ENCODE results near the gene CLCNKB. TPM values are rescaled to one million over a fixed set of nuclear protein-coding genes. Genes with fewer than 3 reads are reported as not detected.
"Not testable (repeated sequence)": the region's sequence is repeated elsewhere in the genome, so short reads cannot be mapped to it uniquely, and the experiment has no call there.

The CLCNKB gene
- total RNA-seq, 1 experiment from 2014 or later = not detected

GRCh38 chr1:16038620-16038912 is 5.0 kb upstream of the CLCNKB start:
- no peaks in the 10 kb centered on the region for H3K36me3 ChIP-seq (ENCODE audit: control insufficient read depth, insufficient read depth, low read length)
- no peaks in the 10 kb centered on the region for H3K4me1 ChIP-seq (ENCODE audit: control insufficient read depth, insufficient read depth, low read length)
- H3K9me3 ChIP-seq (ENCODE audit: control insufficient read depth, insufficient read depth, low read depth, low read length) = no peaks in the 10 kb centered on the region
- TF ChIP-seq TCF7L2 (IDR thresholded peaks at IDR 0.05; ENCODE audit: low read depth, low read length) (no peak), POLR2AphosphoS5 (IDR thresholded peaks at IDR 0.05; ENCODE audit: low read depth, low read length) (no peak), CTCF (IDR thresholded peaks at IDR 0.05) (no peak), REST (IDR thresholded peaks at IDR 0.05; ENCODE audit: insufficient read depth in 1 of 2, low read depth in 2 of 2, low read length in 1 of 2) (no peak), SIN3A (IDR thresholded peaks at IDR 0.05; ENCODE audit: borderline replicate concordance, insufficient read depth, low read depth, low read length) (no peak)
- BruUV-seq (replicated peaks) = no TSS peak
- in situ Hi-C loops (cut with HindIII; ENCODE audit: low pct_unique_long_range_greater_than_20kb, low sequenced_read_pairs) = no loop called here
- CTCF ChIA-PET = no interaction called here
- no peak for DNase-seq (ENCODE audit: low read depth, low spot score)
- intact Hi-C loops (cut with micrococcal nuclease; ENCODE audit: unreplicated experiment) = no loop called here
- no peak overlapping the region for H3K27ac ChIP-seq (ENCODE audit: low read length)
- ATAC-seq = no peak
- H3K4me3 ChIP-seq (ENCODE audit: low read depth in 2 of 2, low read length in 2 of 2) = no peak overlapping the region
- no peaks in the 10 kb centered on the region for H3K27me3 ChIP-seq (ENCODE audit: control insufficient read depth, insufficient read depth, low read length)
- POLR2A ChIA-PET = no interaction called here

DNA sequence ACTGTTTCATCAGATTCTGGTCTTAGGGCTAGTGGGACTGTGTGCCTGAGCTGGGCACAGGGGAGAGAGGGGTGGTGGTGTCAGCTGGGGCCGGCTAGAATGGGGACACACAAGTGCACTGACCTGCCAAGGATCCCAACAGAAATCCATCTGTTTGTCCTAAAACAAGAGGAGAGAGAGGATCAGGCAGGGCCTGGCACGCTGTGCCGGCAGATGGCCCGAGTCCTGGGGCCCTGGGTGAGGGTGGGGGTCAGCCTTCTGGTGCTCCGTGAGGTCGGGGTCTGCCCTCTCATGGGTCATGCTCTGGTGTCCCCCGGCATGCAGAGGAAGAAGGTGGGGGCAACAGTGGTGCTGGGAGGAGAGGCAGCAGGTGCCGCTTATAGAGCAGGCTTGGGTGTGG is 3.7 kb upstream of the CLCNKB start:
- H3K4me1 ChIP-seq (ENCODE audit: control insufficient read depth, insufficient read depth, low read length); in situ Hi-C loops (cut with HindIII; ENCODE audit: low pct_unique_long_range_greater_than_20kb, low sequenced_read_pairs): not testable (repeated sequence)

DNA sequence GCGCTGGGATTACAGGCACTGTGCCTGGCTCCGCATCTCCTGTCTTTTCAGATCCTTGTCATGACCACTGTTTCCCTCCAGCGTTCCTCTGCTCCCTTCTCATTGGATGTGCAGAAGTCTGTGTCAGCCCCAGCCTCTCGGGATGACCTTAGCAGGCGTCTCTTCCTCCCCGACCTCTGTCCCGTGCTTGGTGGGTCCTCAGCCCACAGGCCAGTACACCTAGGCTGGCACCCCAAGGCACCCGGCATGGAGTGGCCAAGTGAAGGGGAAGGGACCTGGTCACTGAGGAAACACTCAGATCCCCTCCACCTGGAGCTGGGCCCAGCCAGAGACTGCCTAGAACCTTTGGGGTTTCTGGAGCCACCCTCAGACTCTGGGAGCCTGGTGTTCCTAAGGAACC is 2.4 kb upstream of the CLCNKB start:
- DNase-seq (ENCODE audit: low read depth, low spot score) (no peak), ATAC-seq (no peak)
- H3K4me3 ChIP-seq (ENCODE audit: low read depth in 2 of 2, low read length in 2 of 2) = no peak overlapping the region
- no peaks in the 10 kb centered on the region for H3K4me1 ChIP-seq (ENCODE audit: control insufficient read depth, insufficient read depth, low read length)
- no peaks in the 10 kb centered on the region for H3K9me3 ChIP-seq (ENCODE audit: control insufficient read depth, insufficient read depth, low read depth, low read length)
- H3K27me3 ChIP-seq (ENCODE audit: control insufficient read depth, insufficient read depth, low read length) = no peaks in the 10 kb centered on the region
- no peak for TF ChIP-seq CTCF (IDR thresholded peaks at IDR 0.05)
- no peak for TF ChIP-seq REST (IDR thresholded peaks at IDR 0.05; ENCODE audit: insufficient read depth in 1 of 2, low read depth in 2 of 2, low read length in 1 of 2)
- TF ChIP-seq SIN3A (IDR thresholded peaks at IDR 0.05; ENCODE audit: borderline replicate concordance, insufficient read depth, low read depth, low read length) = no peak
- no peak for TF ChIP-seq POLR2AphosphoS5 (IDR thresholded peaks at IDR 0.05; ENCODE audit: low read depth, low read length)
- no peak for TF ChIP-seq TCF7L2 (IDR thresholded peaks at IDR 0.05; ENCODE audit: low read depth, low read length)
- BruUV-seq (replicated peaks) = no TSS peak
- in situ Hi-C loops (cut with HindIII; ENCODE audit: low pct_unique_long_range_greater_than_20kb, low sequenced_read_pairs) = no loop called here
- H3K36me3 ChIP-seq (ENCODE audit: control insufficient read depth, insufficient read depth, low read length) = no peaks in the 10 kb centered on the region
- POLR2A ChIA-PET = interaction anchor here (0.7 kb wide), 1 partner anchor 156 kb away, joined by 3 read pairs; no protein-coding TSS in a partner anchor
- CTCF ChIA-PET = interaction anchor here (0.6 to 0.7 kb wide), 3 partner anchors 17 to 337 kb away, joined by 5 to 6 read pairs (median 5); no protein-coding TSS in a partner anchor
- intact Hi-C loops (cut with micrococcal nuclease; ENCODE audit: unreplicated experiment) = no loop called here
- H3K27ac ChIP-seq (ENCODE audit: low read length) = no peak overlapping the region

More for the DNA sequence above, 3.7 kb upstream of the CLCNKB start:
- intact Hi-C loops (cut with micrococcal nuclease; ENCODE audit: unreplicated experiment); H3K36me3 ChIP-seq (ENCODE audit: control insufficient read depth, insufficient read depth, low read length); H3K4me3 ChIP-seq (ENCODE audit: low read depth in 2 of 2, low read length in 2 of 2); ATAC-seq; DNase-seq (ENCODE audit: low read depth, low spot score); H3K27ac ChIP-seq (ENCODE audit: low read length); H3K9me3 ChIP-seq (ENCODE audit: control insufficient read depth, insufficient read depth, low read depth, low read length); POLR2A ChIA-PET; H3K27me3 ChIP-seq (ENCODE audit: control insufficient read depth, insufficient read depth, low read length); BruUV-seq (replicated peaks): not testable (repeated sequence)
- CTCF ChIA-PET = interaction anchor here (1.3 kb wide), 1 partner anchor 30 kb away, joined by 3 read pairs; no protein-coding TSS in a partner anchor
